Ureter (tissue), 1 donor: ENCODE measurements around the gene FAM229A. TPM values are rescaled to one million over a fixed set of nuclear protein-coding genes. Genes with fewer than 3 reads are reported as not detected.
"Not testable (repeated sequence)": the region's sequence is repeated elsewhere in the genome, so short reads cannot be mapped to it uniquely, and the experiment has no call there.

Experiments
- DNase-seq: peaks from one replicate; pipeline ENCODE4 v3.0.0-alpha.2; 2020; ENCODE audit warnings: low spot score
- total RNA-seq: library from RNA; stranded (reverse); gene quantifications from one replicate; pipeline ENCODE4 v1.2.4, GENCODE V29; 2023
- donor health status: DM: yes; HTN: yes; CAD: no.

Gene FAM229A
- total RNA-seq, result 5.5 TPM

GRCh38 chr1:32362474-32363313, at the start of gene FAM229A, which contains the start of gene TSSK3:
FAM229A (minus strand) TSS chr1:32362485; CDS start chr1:32362091, 394 bp downstream.
TSSK3 (plus strand) TSS chr1:32362539; CDS start chr1:32362702, 163 bp downstream.
- DNase-seq, result no peak

- DNase-seq, result no peak
These were observed 49.0 kb upstream of the FAM229A start for GRCh38 chr1:32411261-32411660.

GRCh38 chr1:32406629-32407111, 44.4 kb upstream of the FAM229A start:
- DNase-seq, result no peak

GRCh38 chr1:32405672-32406467, 43.6 kb upstream of the FAM229A start:
- no peak for DNase-seq

GRCh38 chr1:32404946-32405345, 42.7 kb upstream of the FAM229A start:
- no peak for DNase-seq

- peak; percentile 86 for DNase-seq
These were observed 38.8 kb upstream of the FAM229A start for GRCh38 chr1:32400876-32401631.

GRCh38 chr1:32399843-32400242, 37.6 kb upstream of the FAM229A start:
- DNase-seq, result no peak

GRCh38 chr1:32398401-32398800, 36.1 kb upstream of the FAM229A start:
- no peak for DNase-seq

- not testable (repeated sequence) for DNase-seq
These were observed 34.2 kb upstream of the FAM229A start for GRCh38 chr1:32396524-32396923.

GRCh38 chr1:32394890-32395432, 32.7 kb upstream of the FAM229A start:
- DNase-seq, result no peak

- peak; percentile 99 for DNase-seq
These were observed 32.0 kb upstream of the FAM229A start, which contains the start of gene BSDC1 for GRCh38 chr1:32394141-32394889. BSDC1 (minus strand) TSS chr1:32394441; CDS start chr1:32394414, 27 bp downstream.

- DNase-seq, result no peak
These were observed 31.5 kb upstream of the FAM229A start for GRCh38 chr1:32393832-32394140.

- no peak for DNase-seq
These were observed 30.9 kb upstream of the FAM229A start for GRCh38 chr1:32393136-32393535.

- no peak for DNase-seq
These were observed 30.0 kb upstream of the FAM229A start for GRCh38 chr1:32392325-32392724.

- DNase-seq, result no peak
These were observed 28.9 kb upstream of the FAM229A start for GRCh38 chr1:32390904-32391870.

- no peak for DNase-seq
These were observed 26.4 kb upstream of the FAM229A start for GRCh38 chr1:32388641-32389040.

GRCh38 chr1:32386676-32387392, 24.5 kb upstream of the FAM229A start:
- DNase-seq, result no peak

GRCh38 chr1:32380057-32380456, 17.8 kb upstream of the FAM229A start:
- DNase-seq, result no peak
